ENCODE measurements around the gene HOXC9. TPM values are rescaled to one million over a fixed set of nuclear protein-coding genes. Genes with fewer than 3 reads are reported as not detected.

The HOXC9 gene
- total RNA-seq, 6 experiments from 2014 or later = not detected

DNA sequence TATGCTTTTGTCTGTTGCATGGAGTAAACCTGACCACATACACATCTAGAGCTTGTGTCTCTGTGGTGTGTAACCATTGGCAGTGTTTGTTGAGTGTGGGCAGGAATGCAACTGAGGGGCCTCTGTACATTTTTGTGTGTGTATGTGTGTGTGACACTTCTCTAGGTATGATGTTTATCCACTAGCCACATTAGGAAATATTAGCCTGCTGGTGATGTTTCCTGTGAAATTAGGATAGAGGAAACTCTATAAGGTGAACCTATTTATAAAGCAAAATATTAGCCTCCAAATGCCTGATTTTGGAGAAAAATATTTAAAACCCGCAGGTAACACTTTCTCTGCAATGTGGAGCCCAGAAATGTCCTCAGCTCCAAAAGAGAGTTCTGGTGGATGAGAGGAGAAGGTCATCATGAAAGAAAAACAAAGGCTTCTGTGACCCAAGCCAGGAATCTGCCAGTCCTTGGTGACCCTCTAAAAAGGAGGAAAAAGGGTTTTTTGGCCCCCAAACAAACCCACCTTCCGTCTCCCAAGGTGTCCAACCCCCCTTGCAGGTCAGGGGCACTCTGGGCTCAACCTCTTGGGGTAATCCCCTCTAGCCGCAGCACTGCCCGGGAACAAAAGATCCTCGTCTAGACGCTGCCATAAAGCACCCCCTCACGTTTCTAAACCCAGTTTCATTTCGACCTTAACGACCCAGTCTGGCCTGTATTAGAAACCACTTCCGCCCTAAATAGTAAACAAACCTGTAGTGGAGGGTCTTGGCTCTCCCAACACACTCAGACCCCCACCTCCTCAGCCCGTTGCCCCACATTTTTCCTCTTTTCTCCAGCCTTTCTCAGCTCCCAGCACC lies 22.1 kb upstream of the HOXC9 start:
- no peak for ATAC-seq
- TF ChIP-seq, protein P1, sequence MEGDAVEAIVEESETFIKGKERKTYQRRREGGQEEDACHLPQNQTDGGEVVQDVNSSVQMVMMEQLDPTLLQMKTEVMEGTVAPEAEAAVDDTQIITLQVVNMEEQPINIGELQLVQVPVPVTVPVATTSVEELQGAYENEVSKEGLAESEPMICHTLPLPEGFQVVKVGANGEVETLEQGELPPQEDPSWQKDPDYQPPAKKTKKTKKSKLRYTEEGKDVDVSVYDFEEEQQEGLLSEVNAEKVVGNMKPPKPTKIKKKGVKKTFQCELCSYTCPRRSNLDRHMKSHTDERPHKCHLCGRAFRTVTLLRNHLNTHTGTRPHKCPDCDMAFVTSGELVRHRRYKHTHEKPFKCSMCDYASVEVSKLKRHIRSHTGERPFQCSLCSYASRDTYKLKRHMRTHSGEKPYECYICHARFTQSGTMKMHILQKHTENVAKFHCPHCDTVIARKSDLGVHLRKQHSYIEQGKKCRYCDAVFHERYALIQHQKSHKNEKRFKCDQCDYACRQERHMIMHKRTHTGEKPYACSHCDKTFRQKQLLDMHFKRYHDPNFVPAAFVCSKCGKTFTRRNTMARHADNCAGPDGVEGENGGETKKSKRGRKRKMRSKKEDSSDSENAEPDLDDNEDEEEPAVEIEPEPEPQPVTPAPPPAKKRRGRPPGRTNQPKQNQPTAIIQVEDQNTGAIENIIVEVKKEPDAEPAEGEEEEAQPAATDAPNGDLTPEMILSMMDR (IDR thresholded peaks at IDR 0.05) = no peak
- no peak for TF ChIP-seq POLR2A (IDR thresholded peaks at IDR 0.05)
- WGBS (ENCODE audit: insufficient coverage, low coverage, low lambda C conversion rate, missing lambda C conversion rate) = 5% methylated on average over 11 of the region's 11 CpGs
- peak in 1 of 3 donors; percentile 31 for DNase-seq
- peaks cover 11 to 55% of the 10 kb centered on the region in 2 donors for H3K27me3 ChIP-seq
- H3K27ac ChIP-seq = no peak overlapping the region
- no peak overlapping the region for H3K4me3 ChIP-seq
- H3K36me3 ChIP-seq = no peaks in the 10 kb centered on the region
- no peaks in the 10 kb centered on the region for H3K9me3 ChIP-seq
- peaks cover 0 to 5% (median 0%) of the 10 kb centered on the region in 4 donors for H3K4me1 ChIP-seq
- intact Hi-C loops (cut with DNase I) = no loop called here

DNA sequence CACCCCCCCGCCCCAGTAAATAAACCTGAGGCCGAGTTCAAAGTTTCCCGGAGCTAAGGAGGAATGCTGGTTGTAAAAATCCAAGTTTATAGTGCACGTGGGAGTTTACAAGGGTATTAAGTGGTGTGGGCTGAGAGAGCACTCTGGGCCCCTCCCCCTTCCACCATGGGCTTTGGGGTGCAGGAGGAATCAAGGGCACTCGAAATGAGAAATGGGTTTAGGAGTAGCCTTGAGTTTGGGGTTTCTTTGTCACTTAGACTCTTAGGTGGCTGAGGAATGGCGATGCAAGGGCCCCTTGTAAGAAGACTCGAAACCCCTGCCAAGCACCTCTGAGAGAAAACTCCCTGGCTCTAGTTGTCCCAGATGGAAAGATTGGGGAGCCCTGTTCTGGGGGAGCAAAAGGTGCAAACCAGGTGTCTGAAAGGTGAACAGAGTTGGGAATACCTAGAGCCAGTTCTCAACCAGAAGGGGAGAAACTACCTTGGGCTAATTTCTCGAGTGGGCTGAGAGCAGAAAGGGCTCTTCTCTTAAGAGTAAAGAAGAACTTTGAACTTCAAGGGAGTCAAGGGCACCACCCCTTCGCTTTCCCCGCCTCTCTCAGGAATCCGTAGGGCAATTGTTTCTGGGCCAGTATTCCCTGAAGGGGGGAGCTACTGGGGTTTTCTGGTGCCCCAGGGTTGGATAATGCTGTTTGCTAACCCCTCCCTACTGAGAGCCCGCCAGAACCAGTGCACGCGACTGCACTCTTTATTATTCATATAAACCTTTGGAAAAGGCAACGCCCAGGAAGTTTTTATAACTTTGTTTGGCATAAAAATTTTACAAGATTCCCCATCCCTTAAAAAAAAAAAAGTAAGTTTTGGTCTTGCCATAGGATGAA lies 21.2 kb upstream of the HOXC9 start:
- no peak for DNase-seq
- intact Hi-C loops (cut with DNase I) = no loop called here
- Histone ChIP-seq H3K27me3 (peaks cover 12 to 55% of the 10 kb centered on the region in 2 donors), H3K9me3 (no peaks in the 10 kb centered on the region), H3K27ac (no peak overlapping the region), H3K36me3 (no peaks in the 10 kb centered on the region), H3K4me1 (peaks cover 0 to 5% (median 0%) of the 10 kb centered on the region in 4 donors), H3K4me3 (no peak overlapping the region)
- 7% methylated on average over 15 of the region's 15 CpGs for WGBS (ENCODE audit: insufficient coverage, low coverage, low lambda C conversion rate, missing lambda C conversion rate)
- TF ChIP-seq, protein P1 (IDR thresholded peaks at IDR 0.05) = no peak
- no peak for TF ChIP-seq POLR2A (IDR thresholded peaks at IDR 0.05)
- ATAC-seq = no peak

DNA sequence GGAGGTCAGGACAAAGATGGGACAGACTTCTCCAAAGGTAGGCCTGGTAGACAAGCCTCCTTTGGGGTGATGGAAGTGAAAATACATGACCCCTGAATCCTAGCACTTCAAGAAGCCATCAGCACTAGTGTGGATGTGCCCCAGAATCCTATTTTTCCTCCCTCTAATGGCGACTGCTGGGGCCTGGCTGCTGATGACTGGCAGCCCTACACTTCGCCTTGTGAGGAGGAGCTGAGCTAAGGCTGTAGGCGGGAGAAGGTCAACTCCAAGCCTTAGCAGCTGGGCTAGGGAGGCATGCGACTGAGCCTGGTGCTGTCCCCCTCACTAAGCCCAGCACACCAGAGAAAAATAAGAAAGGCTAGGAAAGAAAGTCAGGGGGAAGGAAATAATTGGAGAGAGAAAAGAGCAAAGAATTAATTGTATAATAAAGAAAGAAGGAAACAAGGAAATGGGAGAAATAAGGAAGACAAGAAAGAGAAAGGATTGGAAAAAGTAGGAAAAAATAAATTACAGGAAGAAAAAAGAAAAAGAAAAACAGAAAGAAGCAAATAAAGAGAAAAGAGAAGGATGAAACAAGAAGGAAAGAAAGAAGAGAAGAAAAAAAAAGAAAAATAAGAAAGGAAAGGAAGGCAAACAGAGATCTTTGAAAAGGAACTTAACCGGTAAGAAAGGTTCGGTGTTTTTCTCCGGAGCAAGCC lies 19.7 kb upstream of the HOXC9 start:
- WGBS (ENCODE audit: insufficient coverage, low coverage, low lambda C conversion rate, missing lambda C conversion rate) = 19% methylated on average over 5 of the region's 7 CpGs
- DNase-seq (peak in 1 of 3 donors; percentile 11), ATAC-seq (no peak)
- no peak overlapping the region for H3K27ac ChIP-seq
- no peaks in the 10 kb centered on the region for H3K4me1 ChIP-seq
- H3K4me3 ChIP-seq = no peak overlapping the region
- no peaks in the 10 kb centered on the region for H3K36me3 ChIP-seq
- peaks cover 16 to 60% of the 10 kb centered on the region in 2 donors for H3K27me3 ChIP-seq
- H3K9me3 ChIP-seq = no peaks in the 10 kb centered on the region
- intact Hi-C loops (cut with DNase I) = no loop called here
- no peak for TF ChIP-seq POLR2A (IDR thresholded peaks at IDR 0.05)
- TF ChIP-seq, protein P1 (IDR thresholded peaks at IDR 0.05) = no peak

DNA sequence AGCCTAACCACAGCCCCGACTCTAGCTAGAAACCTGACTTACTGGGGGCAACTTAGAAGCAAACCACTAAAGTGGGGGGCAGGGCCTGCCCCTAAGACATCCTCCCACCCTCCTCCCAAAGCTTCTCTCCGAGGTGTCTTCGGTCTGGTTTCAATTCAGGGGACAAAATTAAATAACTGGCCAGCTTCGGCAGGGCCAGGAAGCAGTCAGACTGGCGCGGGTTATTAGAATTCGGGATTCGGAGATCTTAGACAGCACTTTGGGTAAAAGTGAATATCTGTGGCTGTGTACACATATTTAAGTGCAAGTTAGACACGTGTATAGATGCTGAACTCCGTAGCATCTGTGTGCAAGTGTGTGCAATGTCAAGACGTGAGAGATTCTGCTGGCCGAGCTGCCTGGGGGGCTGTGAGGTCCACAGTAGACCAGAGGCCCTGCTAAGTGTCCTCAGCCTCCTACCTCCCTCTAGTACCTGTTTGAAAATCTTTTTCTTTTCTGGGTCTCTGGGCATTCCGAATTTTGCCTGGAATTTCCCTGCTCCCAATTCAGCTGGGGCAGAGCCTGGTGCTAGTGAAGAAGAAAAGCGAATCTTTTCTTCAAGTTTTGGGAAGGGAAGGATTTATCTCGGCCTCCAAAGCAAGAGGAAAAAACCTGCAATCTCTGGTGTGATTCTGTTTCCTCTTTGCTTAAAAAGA lies 19.0 kb upstream of the HOXC9 start:
- DNase-seq = peak in 1 of 3 donors; percentile 7
- Histone ChIP-seq H3K27ac (no peak overlapping the region), H3K4me1 (peaks cover 0 to 2% (median 0%) of the 10 kb centered on the region in 4 donors), H3K36me3 (no peaks in the 10 kb centered on the region), H3K9me3 (no peaks in the 10 kb centered on the region), H3K4me3 (no peak overlapping the region), H3K27me3 (peaks cover 16 to 59% of the 10 kb centered on the region in 2 donors)
- TF ChIP-seq, protein P1 (IDR thresholded peaks at IDR 0.05) = no peak
- no peak for TF ChIP-seq POLR2A (IDR thresholded peaks at IDR 0.05)
- no peak for ATAC-seq
- intact Hi-C loops (cut with DNase I) = no loop called here
- WGBS (ENCODE audit: insufficient coverage, low coverage, low lambda C conversion rate, missing lambda C conversion rate) = 20% methylated on average over 10 of the region's 15 CpGs
